Breast epithelium (tissue), 3 donors: ENCODE measurements around the gene MAST4.

Experiments
- CTCF ChIP-seq, 3 donors: fragments of 450-650 bp; IDR thresholded peaks; one replicate each; pipeline ENCODE4 v1.5.1; 2016 to 2017; ENCODE audit warnings: antibody characterized with exemption in 3 of 3, mild to moderate bottlenecking in 3 of 3, moderate library complexity in 3 of 3
- POLR2A ChIP-seq: fragments of 450-650 bp; IDR thresholded peaks from one replicate; pipeline ENCODE4 v1.6.1; 2016; ENCODE audit warnings: antibody characterized with exemption, mild to moderate bottlenecking, moderate library complexity
- POLR2AphosphoS5 ChIP-seq, 3 donors: sonication (generic); formaldehyde crosslinking; IDR thresholded peaks; one replicate each; pipeline ENCODE4 v1.6.1; 2017; ENCODE audit warnings: antibody characterized with exemption in 3 of 3

- TF ChIP-seq CTCF (IDR thresholded peaks at IDR 0.05) (no peak), POLR2A (no peak), POLR2AphosphoS5 (IDR thresholded peaks at IDR 0.05) (no peak)
Measured at GRCh38 chr5:66956439-66956838, 360.2 kb downstream of the MAST4 start.
